Measurements from ENCODE around the gene ATP5MG.

ATP5MG gene

DNA sequence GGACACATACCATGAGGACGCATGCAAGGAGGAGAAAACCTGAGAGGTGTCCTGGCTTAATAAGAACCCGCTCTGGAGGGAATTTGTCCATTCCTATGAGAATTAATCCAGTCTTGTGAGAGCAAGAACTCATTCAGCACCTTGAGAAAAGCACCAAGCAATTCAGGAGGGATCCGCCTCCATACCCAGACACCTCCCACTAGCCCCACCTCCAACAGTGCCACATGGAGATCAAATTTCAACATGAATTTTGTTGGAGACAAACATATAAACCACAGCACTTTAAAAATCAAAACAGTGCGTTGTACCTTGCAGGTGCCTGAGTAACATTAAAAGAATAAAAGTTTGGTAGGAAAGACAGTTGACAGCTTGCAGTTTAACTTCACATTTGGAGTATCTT, 30.6 kb upstream of the ATP5MG start:
- no peak overlapping the region for H3K4me3 ChIP-seq (ENCODE audit: low read depth, low read length)
- no peak for TF ChIP-seq CTCF (IDR thresholded peaks at IDR 0.05; ENCODE audit: low read depth, low read length)

DNA sequence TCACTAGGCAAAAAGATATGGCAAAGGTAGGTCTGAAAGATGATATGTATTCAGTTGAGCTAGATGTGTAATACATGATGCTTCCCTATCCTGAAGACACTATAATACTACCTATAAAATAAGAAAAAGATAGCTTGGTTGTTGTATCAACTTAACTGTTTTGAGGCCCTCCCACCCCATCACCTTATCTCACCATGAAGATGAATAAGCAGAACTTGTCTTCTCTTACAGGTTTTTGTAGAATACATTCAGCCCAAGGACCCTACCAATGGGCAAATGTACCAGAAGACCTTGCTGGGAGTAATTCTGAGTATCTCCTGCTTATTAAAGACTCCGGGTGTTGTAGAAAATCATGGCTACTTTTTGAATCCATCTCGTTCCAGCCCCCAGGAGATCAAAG, 28.1 kb upstream of the ATP5MG start:
- no peak for TF ChIP-seq CTCF (IDR thresholded peaks at IDR 0.05; ENCODE audit: low read depth, low read length)
- H3K4me3 ChIP-seq (ENCODE audit: low read depth, low read length): no peak overlapping the region

GRCh38 chr11:118373871-118374270, 27.5 kb upstream of the ATP5MG start:
- no peak overlapping the region for H3K4me3 ChIP-seq (ENCODE audit: low read depth, low read length)
- TF ChIP-seq CTCF (IDR thresholded peaks at IDR 0.05; ENCODE audit: low read depth, low read length): no peak

DNA sequence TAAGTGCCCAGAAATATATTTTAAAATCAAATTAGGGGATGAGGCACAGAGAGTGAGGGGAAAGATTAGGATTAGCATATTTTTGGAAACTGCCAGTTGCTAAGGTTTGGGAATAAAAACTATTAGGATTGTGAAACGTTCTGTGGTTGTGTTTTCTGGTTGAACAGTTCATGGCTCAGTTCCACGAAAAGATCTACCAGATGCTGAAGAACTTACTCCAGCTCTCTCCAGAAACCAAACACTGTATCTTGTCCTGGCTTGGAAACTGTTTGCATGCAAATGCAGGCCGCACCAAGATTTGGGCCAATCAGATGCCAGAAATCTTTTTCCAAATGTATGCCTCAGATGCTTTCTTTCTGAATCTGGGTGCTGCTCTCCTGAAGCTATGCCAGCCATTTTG, 26.7 kb upstream of the ATP5MG start:
- TF ChIP-seq CTCF (IDR thresholded peaks at IDR 0.05; ENCODE audit: low read depth, low read length): no peak
- no peak overlapping the region for H3K4me3 ChIP-seq (ENCODE audit: low read depth, low read length)

DNA sequence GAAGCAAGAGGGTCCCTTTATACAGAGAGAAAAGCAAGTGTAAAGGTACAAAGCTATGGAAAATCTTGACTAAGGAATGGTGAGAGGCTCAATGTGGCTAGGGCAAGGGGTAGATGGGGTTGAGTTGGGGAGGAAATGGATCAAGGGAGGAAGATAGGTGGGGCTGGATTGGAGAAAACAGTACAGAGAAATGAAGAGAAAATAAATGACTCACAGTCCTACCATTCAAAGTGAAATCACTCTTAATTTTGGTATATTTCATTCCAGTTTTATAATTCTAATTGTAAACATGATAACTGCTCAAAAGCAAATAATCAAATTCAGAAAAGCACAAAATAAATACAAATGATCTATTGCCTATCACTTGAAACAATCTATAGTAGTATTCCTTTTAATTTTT, 25.4 kb upstream of the ATP5MG start:
- H3K4me3 ChIP-seq (ENCODE audit: low read depth, low read length): no peak overlapping the region
- no peak for TF ChIP-seq CTCF (IDR thresholded peaks at IDR 0.05; ENCODE audit: low read depth, low read length)

DNA sequence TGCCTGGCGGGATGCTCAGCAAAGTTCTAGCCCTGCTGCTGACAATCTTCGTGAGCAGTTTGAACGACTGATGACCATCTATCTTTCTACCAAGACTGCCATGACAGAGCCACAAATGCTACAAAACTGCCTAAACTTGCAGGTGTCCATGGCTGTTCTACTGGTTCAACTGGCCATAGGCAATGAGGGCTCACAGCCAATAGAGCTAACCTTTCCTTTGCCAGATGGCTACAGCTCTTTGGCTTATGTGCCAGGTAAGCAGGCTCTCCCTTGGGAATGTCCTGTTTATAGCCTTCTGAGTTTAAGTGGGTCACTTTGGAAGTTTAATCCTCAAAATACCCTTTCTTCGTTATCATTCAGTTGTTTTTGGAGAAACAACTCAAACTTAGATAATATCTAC, 21.9 kb upstream of the ATP5MG start:
- TF ChIP-seq CTCF (IDR thresholded peaks at IDR 0.05; ENCODE audit: low read depth, low read length): no peak

DNA sequence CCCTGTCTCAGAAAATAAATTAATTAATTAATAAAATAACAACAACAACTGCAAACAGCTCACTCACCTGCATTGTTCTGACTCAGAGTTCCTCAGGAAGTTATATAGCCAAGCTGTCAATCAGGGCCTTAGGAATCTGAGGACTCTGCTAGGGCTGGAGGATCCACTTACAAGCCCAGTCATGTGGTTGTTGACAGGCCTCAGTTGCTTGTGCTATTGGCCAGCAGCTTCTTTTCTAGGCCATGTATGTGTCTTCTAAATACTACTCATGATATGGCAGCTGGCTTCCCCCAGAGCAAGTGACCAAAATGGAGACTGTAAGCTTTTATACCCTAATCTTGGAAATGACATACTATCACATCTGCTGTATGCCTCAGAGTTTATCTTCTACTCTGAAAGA, 20.8 kb upstream of the ATP5MG start:
- H3K4me3 ChIP-seq (ENCODE audit: low read depth, low read length): no peak overlapping the region
- TF ChIP-seq CTCF (IDR thresholded peaks at IDR 0.05; ENCODE audit: low read depth, low read length): no peak

More for the DNA sequence above, 21.9 kb upstream of the ATP5MG start:
- no peak overlapping the region for H3K4me3 ChIP-seq (ENCODE audit: low read depth, low read length)
